Neuronal stem cell (in vitro differentiated cells): ENCODE results near the gene SNX25.

Source experiments
- DNase-seq: peaks from one replicate; pipeline ENCODE4 v3.0.0-alpha.2; 2013; ENCODE audit warnings: low spot score
- H2AFZ ChIP-seq: one replicate; pipeline ENCODE4 v1.6.1; 2013; ENCODE audit warnings: mild to moderate bottlenecking, low read length, inconsistent platforms
- H2AK5ac ChIP-seq: 2 replicates; pipeline ENCODE4 v1.6.1; 2013; ENCODE audit warnings: low read depth, mild to moderate bottlenecking, inconsistent platforms, low read length, moderate library complexity, mixed read lengths
- H2BK120ac ChIP-seq: 2 replicates; pipeline ENCODE4 v1.6.1; 2013; ENCODE audit warnings: low read depth, mild to moderate bottlenecking, inconsistent platforms, low read length, moderate library complexity, mixed read lengths
- H2BK12ac ChIP-seq: one replicate; pipeline ENCODE4 v1.6.1; 2013; ENCODE audit warnings: low read length, inconsistent platforms
- H2BK15ac ChIP-seq: 2 replicates; pipeline ENCODE4 v1.6.1; 2013; ENCODE audit warnings: mild to moderate bottlenecking, low read length, inconsistent platforms, mixed read lengths
- H2BK5ac ChIP-seq: one replicate; pipeline ENCODE4 v1.6.1; 2013; ENCODE audit warnings: inconsistent platforms, mild to moderate bottlenecking, low read length, moderate library complexity
- H3K14ac ChIP-seq: one replicate; pipeline ENCODE4 v1.6.1; 2013; ENCODE audit warnings: low read length, inconsistent platforms
- H3K18ac ChIP-seq: 2 replicates; pipeline ENCODE4 v1.6.1; 2013; ENCODE audit warnings: low read length, inconsistent platforms
- H3K23ac ChIP-seq: 2 replicates; pipeline ENCODE4 v1.6.1; 2013; ENCODE audit warnings: low read depth, mild to moderate bottlenecking, mixed read lengths, low read length, inconsistent platforms; ENCODE audit not compliant: poor library complexity
- H3K27ac ChIP-seq: replicated peaks from 3 replicates; pipeline ENCODE4 v1.5.1; 2013; ENCODE audit warnings: low read length, inconsistent platforms
- H3K27me3 ChIP-seq, 3 experiments: 2 replicates each; pipeline ENCODE4 v1.6.1; 2013; ENCODE audit warnings: low read length in 3 of 3, mild to moderate bottlenecking in 2 of 3, inconsistent platforms in 1 of 3, low read depth in 1 of 3, mixed read lengths in 1 of 3, moderate library complexity in 1 of 3; ENCODE audit not compliant: control insufficient read depth in 3 of 3, insufficient read depth in 3 of 3
- H3K36me3 ChIP-seq, 2 donors: replicated peaks in 1 of 2; 2 replicates each; pipeline ENCODE4 v1.6.1; 2013; ENCODE audit warnings: low read length in 2 of 2; ENCODE audit not compliant: control insufficient read depth in 2 of 2, insufficient read depth in 2 of 2
- H3K4ac ChIP-seq: 2 replicates; pipeline ENCODE4 v1.6.1; 2013; ENCODE audit warnings: inconsistent platforms, mild to moderate bottlenecking, low read length, moderate library complexity
- H3K4me1 ChIP-seq, 2 donors: 1 replicate in 1 of 2; 2 replicates in 1 of 2; pipeline ENCODE4 v1.6.1; 2013; ENCODE audit warnings: low read length in 2 of 2, low read depth in 1 of 2; ENCODE audit not compliant: control insufficient read depth in 2 of 2, insufficient read depth in 1 of 2
- H3K4me2 ChIP-seq: one replicate; pipeline ENCODE4 v1.6.1; 2013; ENCODE audit warnings: mild to moderate bottlenecking, low read length, inconsistent platforms; ENCODE audit not compliant: insufficient read depth, poor library complexity, severe bottlenecking
- H3K4me3 ChIP-seq, 2 donors: 2 replicates each; pipeline ENCODE4 v1.5.1; 2013; ENCODE audit warnings: low read length in 2 of 2, mild to moderate bottlenecking in 2 of 2, inconsistent platforms in 1 of 2, moderate library complexity in 1 of 2
- H3K79me1 ChIP-seq: one replicate; pipeline ENCODE4 v1.6.1; 2013; ENCODE audit warnings: low read depth, mild to moderate bottlenecking, inconsistent platforms, low read length, moderate library complexity
- H3K9ac ChIP-seq: one replicate; pipeline ENCODE4 v1.6.1; 2013; ENCODE audit warnings: mild to moderate bottlenecking, low read depth, low read length, inconsistent platforms; ENCODE audit not compliant: poor library complexity
- H3K9me3 ChIP-seq, 2 donors: replicated peaks in 1 of 2; 2 replicates each; pipeline versions ENCODE3 to v1.6.1; 2013; ENCODE audit warnings: low read length in 2 of 2, mild to moderate bottlenecking in 2 of 2, inconsistent platforms in 1 of 2, low read depth in 1 of 2, mixed read lengths in 1 of 2, moderate library complexity in 1 of 2; ENCODE audit not compliant: control insufficient read depth in 2 of 2, insufficient read depth in 1 of 2
- H4K8ac ChIP-seq: one replicate; pipeline ENCODE4 v1.6.1; 2013; ENCODE audit warnings: low read depth, mild to moderate bottlenecking, inconsistent platforms, low read length, moderate library complexity
- H4K91ac ChIP-seq: one replicate; pipeline ENCODE4 v1.6.1; 2013; ENCODE audit warnings: low read length, low read depth, mild to moderate bottlenecking, inconsistent platforms; ENCODE audit not compliant: poor library complexity
- WGBS, 2 donors: extraction: QIAGEN DNeasy Blood & Tissue Kit; methylation state at CpG; one replicate each; pipeline ENCODE4 v1.1.7; 2013; ENCODE audit warnings: missing lambda C conversion rate in 2 of 2, mixed read lengths in 1 of 2; ENCODE audit not compliant: insufficient read length in 2 of 2, insufficient replicate concordance in 1 of 2; ENCODE audit errors: extremely low coverage in 2 of 2; 5-methylcytosine and 5-hydroxymethylcytosine counted together

The SNX25 gene

GRCh38 chr4:185232370-185232769, 23.0 kb downstream of the SNX25 start:
- H2BK120ac ChIP-seq, result no peak overlapping the region
- no peak for DNase-seq
- no peak overlapping the region for H3K14ac ChIP-seq
- no peak overlapping the region for H2BK15ac ChIP-seq
- H3K4me2 ChIP-seq, result no peak overlapping the region
- WGBS, 2 donors, result 100% methylated on average over 1 of the region's 6 CpGs; no CpG with 5 or more reads in 1 of the 2 donors
- no peak overlapping the region for H3K4ac ChIP-seq
- no peak overlapping the region for H4K91ac ChIP-seq
- no peak overlapping the region for H3K9ac ChIP-seq
- no peak overlapping the region for H2AK5ac ChIP-seq
- no peak overlapping the region for H3K23ac ChIP-seq
- H3K9me3 ChIP-seq, result peaks cover 0 to 1% of the 10 kb centered on the region in 2 donors
- H3K36me3 ChIP-seq, result no peaks in the 10 kb centered on the region
- no peak overlapping the region for H4K8ac ChIP-seq
- H3K4me3 ChIP-seq, result no peak overlapping the region
- H3K27ac ChIP-seq, result no peak overlapping the region
- no peak overlapping the region for H2AFZ ChIP-seq
- no peak overlapping the region for H3K18ac ChIP-seq
- H2BK12ac ChIP-seq, result no peak overlapping the region
- no peaks in the 10 kb centered on the region for H3K27me3 ChIP-seq
- peaks cover 0 to 3% of the 10 kb centered on the region in 2 donors for H3K4me1 ChIP-seq
- H2BK5ac ChIP-seq, result no peak overlapping the region
- no peaks in the 10 kb centered on the region for H3K79me1 ChIP-seq

DNA sequence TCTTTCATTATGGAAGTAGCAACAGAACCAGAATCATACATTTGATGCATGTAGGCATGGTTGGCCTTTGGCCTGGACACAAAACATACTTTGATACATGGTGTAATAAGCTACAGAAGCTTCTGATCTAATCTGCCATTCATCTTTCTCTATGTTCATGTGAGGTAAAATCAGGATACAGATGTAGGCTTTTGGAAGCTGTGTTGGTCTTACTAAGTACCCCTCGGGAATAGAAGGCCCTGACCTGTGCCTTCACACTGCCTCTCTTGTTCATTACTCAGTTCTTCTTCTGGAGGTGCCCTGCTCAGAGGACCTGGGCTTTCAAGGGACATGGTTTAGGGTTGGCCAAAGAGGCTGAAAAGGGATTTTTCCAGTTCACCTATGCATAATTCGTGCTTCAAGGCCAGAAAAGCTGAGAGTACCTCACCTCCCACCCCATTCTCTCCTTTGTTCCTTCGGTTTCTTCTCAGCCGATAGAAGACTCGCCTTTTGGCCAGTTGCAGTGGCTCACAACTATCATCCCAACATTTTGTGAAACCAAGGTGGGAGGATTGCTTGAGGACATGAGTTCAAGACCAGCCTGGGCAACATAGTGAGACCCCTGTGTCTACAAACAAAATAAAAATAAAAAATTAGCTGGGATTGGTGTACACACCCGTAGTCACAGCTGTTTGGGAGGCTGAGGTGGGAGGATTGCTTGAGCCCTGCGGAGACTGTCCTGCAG, 25.9 kb downstream of the SNX25 start:
- no CpG with 5 or more reads among the region's 7 CpGs for WGBS, 2 donors
- H2AK5ac ChIP-seq, result no peak overlapping the region

GRCh38 chr4:185235843-185236503, 26.6 kb downstream of the SNX25 start:
- Histone ChIP-seq H3K79me1 (no peaks in the 10 kb centered on the region), H3K14ac (no peak overlapping the region), H3K23ac (no peak overlapping the region), H3K4me1 (no peaks in the 10 kb centered on the region), H2BK15ac (no peak overlapping the region), H2BK5ac (no peak overlapping the region), H4K91ac (no peak overlapping the region), H2AK5ac (no peak overlapping the region), H3K27ac (no peak overlapping the region), H3K4ac (no peak overlapping the region), H2AFZ (no peak overlapping the region), H3K9me3 (peaks cover 7 to 8% of the 10 kb centered on the region in 2 donors), H4K8ac (no peak overlapping the region), H3K18ac (no peak overlapping the region), H3K4me3 (no peak overlapping the region), H3K27me3 (no peaks in the 10 kb centered on the region), H3K4me2 (no peak overlapping the region), H2BK120ac (no peak overlapping the region), H3K9ac (no peak overlapping the region), H3K36me3 (peaks cover 0 to 4% of the 10 kb centered on the region in 2 donors), H2BK12ac (no peak overlapping the region)
- no CpG with 5 or more reads among the region's 7 CpGs for WGBS, 2 donors
- DNase-seq, result no peak

More for the DNA sequence above, 25.9 kb downstream of the SNX25 start:
- no peak for DNase-seq
- Histone ChIP-seq H2BK15ac (no peak overlapping the region), H2AFZ (no peak overlapping the region), H3K9ac (no peak overlapping the region), H3K4ac (no peak overlapping the region), H3K27ac (no peak overlapping the region), H4K91ac (no peak overlapping the region), H2BK5ac (no peak overlapping the region), H3K23ac (no peak overlapping the region), H3K36me3 (peaks cover 0 to 4% of the 10 kb centered on the region in 2 donors), H3K14ac (no peak overlapping the region), H3K9me3 (peaks cover 7 to 8% of the 10 kb centered on the region in 2 donors), H2BK12ac (no peak overlapping the region), H3K4me1 (no peaks in the 10 kb centered on the region), H3K27me3 (no peaks in the 10 kb centered on the region), H3K79me1 (no peaks in the 10 kb centered on the region), H3K4me2 (no peak overlapping the region), H2BK120ac (no peak overlapping the region), H3K4me3 (no peak overlapping the region), H3K18ac (no peak overlapping the region), H4K8ac (no peak overlapping the region)

GRCh38 chr4:185237175-185237574, 27.8 kb downstream of the SNX25 start:
- peaks cover 9 to 12% of the 10 kb centered on the region in 2 donors for H3K9me3 ChIP-seq
- H3K18ac ChIP-seq, result no peak overlapping the region
- no peak overlapping the region for H4K91ac ChIP-seq
- no peak overlapping the region for H2AK5ac ChIP-seq
- H2BK5ac ChIP-seq, result no peak overlapping the region
- H3K9ac ChIP-seq, result no peak overlapping the region
- peaks cover 0 to 4% of the 10 kb centered on the region in 2 donors for H3K36me3 ChIP-seq
- DNase-seq, result no peak
- no peak overlapping the region for H2BK120ac ChIP-seq
- no peak overlapping the region for H2AFZ ChIP-seq
- no peak overlapping the region for H2BK12ac ChIP-seq
- no peaks in the 10 kb centered on the region for H3K27me3 ChIP-seq
- H3K4ac ChIP-seq, result no peak overlapping the region
- no peak overlapping the region for H3K23ac ChIP-seq
- no peak overlapping the region for H3K14ac ChIP-seq
- H3K4me2 ChIP-seq, result no peak overlapping the region
- no peak overlapping the region for H4K8ac ChIP-seq
- no peak overlapping the region for H3K4me3 ChIP-seq
- H3K79me1 ChIP-seq, result peaks cover 1% of the 10 kb centered on the region
- no peak overlapping the region for H2BK15ac ChIP-seq
- no CpG with 5 or more reads among the region's 3 CpGs for WGBS, 2 donors
- no peak overlapping the region for H3K27ac ChIP-seq
- H3K4me1 ChIP-seq, result no peaks in the 10 kb centered on the region
